OCI-LY3 (cell line): ENCODE results near the gene TNNT3.

Source experiments
- H2AFZ ChIP-seq: fragments of 200-600, 300-600 bp; shearing (Covaris generic); 2 replicates; pipeline ENCODE4 v1.6.0; 2014; ENCODE audit warnings: antibody characterized with exemption, low read depth, low read length
- H3K27ac ChIP-seq: fragments of 200-600, 300-600 bp; sonication (generic); 2 replicates; pipeline ENCODE4 v1.5.1; 2014; ENCODE audit warnings: mild to moderate bottlenecking, low read length, moderate library complexity, mixed read lengths
- H3K27me3 ChIP-seq: fragments of 200-600, 300-600 bp; sonication (generic); 2 replicates; pipeline ENCODE4 v1.6.1; 2014; ENCODE audit warnings: low read depth, low read length, mixed read lengths
- H3K36me3 ChIP-seq: fragments of 200-600, 300-600 bp; sonication (generic); replicated peaks from 2 replicates; pipeline ENCODE3; 2014; ENCODE audit warnings: low read depth, low read length, mixed read lengths
- H3K4me1 ChIP-seq: fragments of 300-600, 200-600 bp; sonication (generic); 2 replicates; pipeline ENCODE4 v1.6.1; 2014; ENCODE audit warnings: low read length, mixed read lengths
- H3K4me2 ChIP-seq: fragments of 200-600, 300-600 bp; sonication (generic); 2 replicates; pipeline ENCODE4 v1.6.1; 2014; ENCODE audit warnings: low read length, mixed read lengths
- H3K4me3 ChIP-seq: fragments of 300-600, 200-600 bp; sonication (generic); 2 replicates; pipeline ENCODE4 v1.5.1; 2014; ENCODE audit warnings: antibody characterized with exemption, mild to moderate bottlenecking, low read length, moderate library complexity
- H3K79me2 ChIP-seq: fragments of 300-600, 200-600 bp; shearing (Covaris generic); 2 replicates; pipeline ENCODE4 v1.6.1; 2014; ENCODE audit warnings: mild to moderate bottlenecking, low read length, mixed read lengths
- H3K9ac ChIP-seq: fragments of 300-600, 200-600 bp; shearing (Covaris generic); 2 replicates; pipeline ENCODE4 v1.6.0; 2014; ENCODE audit warnings: mild to moderate bottlenecking, low read length, moderate library complexity
- H3K9me3 ChIP-seq: fragments of 200-600, 300-600 bp; shearing (Covaris generic); 2 replicates; pipeline ENCODE4 v1.6.1; 2014; ENCODE audit warnings: low read length, mixed read lengths; ENCODE audit not compliant: insufficient read depth
- H4K20me1 ChIP-seq: fragments of 200-600, 300-600 bp; sonication (generic); 2 replicates; pipeline ENCODE4 v1.6.1; 2016; ENCODE audit warnings: low read length, mixed read lengths; ENCODE audit not compliant: insufficient read depth
- CTCF ChIP-seq: fragments of 200-600, 300-600 bp; sonication (generic); IDR thresholded peaks from 2 replicates; pipeline ENCODE4 v1.5.1; 2014; ENCODE audit warnings: antibody characterized with exemption, low read length, low read depth
- EZH2phosphoT487 ChIP-seq: fragments of 200-600 bp; shearing (Covaris generic); IDR thresholded peaks from 2 replicates; pipeline ENCODE4 v1.6.1; 2018; ENCODE audit warnings: antibody characterized with exemption, mixed run types, low read depth

Gene TNNT3

GRCh38 chr11:1982873-1983600 is 63.5 kb downstream of the TNNT3 start:
- H3K4me1 ChIP-seq: no peaks in the 10 kb centered on the region
- H3K9ac ChIP-seq: no peak overlapping the region
- H3K36me3 ChIP-seq: no peaks in the 10 kb centered on the region
- no peak overlapping the region for H3K4me2 ChIP-seq
- no peaks in the 10 kb centered on the region for H3K79me2 ChIP-seq
- no peaks in the 10 kb centered on the region for H4K20me1 ChIP-seq
- no peak overlapping the region for H2AFZ ChIP-seq
- no peaks in the 10 kb centered on the region for H3K9me3 ChIP-seq
- no peak overlapping the region for H3K4me3 ChIP-seq
- H3K27me3 ChIP-seq: no peaks in the 10 kb centered on the region
- no peak overlapping the region for H3K27ac ChIP-seq
- TF ChIP-seq CTCF: no peak
- TF ChIP-seq EZH2phosphoT487: no peak

GRCh38 chr11:1983601-1983961 is 64.1 kb downstream of the TNNT3 start:
- no peaks in the 10 kb centered on the region for H3K9me3 ChIP-seq
- no peaks in the 10 kb centered on the region for H3K27me3 ChIP-seq
- H3K79me2 ChIP-seq: no peaks in the 10 kb centered on the region
- TF ChIP-seq CTCF (no peak), EZH2phosphoT487 (no peak)
- no peak overlapping the region for H3K27ac ChIP-seq
- no peak overlapping the region for H3K4me2 ChIP-seq
- no peak overlapping the region for H3K4me3 ChIP-seq
- H3K9ac ChIP-seq: no peak overlapping the region
- no peak overlapping the region for H2AFZ ChIP-seq
- H4K20me1 ChIP-seq: no peaks in the 10 kb centered on the region
- H3K4me1 ChIP-seq: no peaks in the 10 kb centered on the region
- no peaks in the 10 kb centered on the region for H3K36me3 ChIP-seq

DNA sequence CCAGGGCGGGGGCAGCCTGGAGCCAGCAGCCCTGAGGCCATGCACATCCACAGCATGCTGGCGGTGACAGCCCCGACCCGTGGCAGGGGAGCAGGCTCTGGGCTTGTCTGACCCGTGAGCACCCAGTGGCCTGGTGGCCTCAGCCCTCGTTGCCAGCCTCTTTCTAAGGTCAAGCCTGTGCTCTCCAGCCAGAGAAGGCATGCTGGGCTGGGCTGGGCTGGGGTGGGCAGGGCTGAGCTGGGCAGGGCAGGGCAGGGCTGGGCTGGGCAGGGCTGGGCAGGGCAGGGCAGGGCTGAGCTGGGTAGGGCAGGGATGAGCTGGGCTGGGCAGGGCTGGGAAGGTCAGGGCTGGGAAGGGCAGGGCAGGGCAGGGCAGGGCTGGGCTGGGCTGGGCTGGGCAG is 67.5 kb downstream of the TNNT3 start:
- no peak overlapping the region for H3K27ac ChIP-seq
- no peak overlapping the region for H2AFZ ChIP-seq
- no peaks in the 10 kb centered on the region for H3K9me3 ChIP-seq
- H3K9ac ChIP-seq: no peak overlapping the region
- no peaks in the 10 kb centered on the region for H3K79me2 ChIP-seq
- TF ChIP-seq EZH2phosphoT487 (no peak), CTCF (no peak)
- no peaks in the 10 kb centered on the region for H3K4me1 ChIP-seq
- H3K4me3 ChIP-seq: no peak overlapping the region
- H3K36me3 ChIP-seq: no peaks in the 10 kb centered on the region
- no peaks in the 10 kb centered on the region for H4K20me1 ChIP-seq
- H3K4me2 ChIP-seq: no peak overlapping the region
- H3K27me3 ChIP-seq: no peaks in the 10 kb centered on the region

GRCh38 chr11:1988174-1988573 is 68.7 kb downstream of the TNNT3 start:
- no peaks in the 10 kb centered on the region for H3K79me2 ChIP-seq
- no peak overlapping the region for H2AFZ ChIP-seq
- no peak overlapping the region for H3K27ac ChIP-seq
- no peaks in the 10 kb centered on the region for H3K36me3 ChIP-seq
- H3K4me3 ChIP-seq: no peak overlapping the region
- H3K9me3 ChIP-seq: no peaks in the 10 kb centered on the region
- H3K4me2 ChIP-seq: no peak overlapping the region
- H3K27me3 ChIP-seq: no peaks in the 10 kb centered on the region
- TF ChIP-seq EZH2phosphoT487: no peak
- TF ChIP-seq CTCF: no peak
- H4K20me1 ChIP-seq: no peaks in the 10 kb centered on the region
- H3K9ac ChIP-seq: no peak overlapping the region
- no peaks in the 10 kb centered on the region for H3K4me1 ChIP-seq
